Measurements from ENCODE around the gene MCAM.

Gene MCAM

DNA sequence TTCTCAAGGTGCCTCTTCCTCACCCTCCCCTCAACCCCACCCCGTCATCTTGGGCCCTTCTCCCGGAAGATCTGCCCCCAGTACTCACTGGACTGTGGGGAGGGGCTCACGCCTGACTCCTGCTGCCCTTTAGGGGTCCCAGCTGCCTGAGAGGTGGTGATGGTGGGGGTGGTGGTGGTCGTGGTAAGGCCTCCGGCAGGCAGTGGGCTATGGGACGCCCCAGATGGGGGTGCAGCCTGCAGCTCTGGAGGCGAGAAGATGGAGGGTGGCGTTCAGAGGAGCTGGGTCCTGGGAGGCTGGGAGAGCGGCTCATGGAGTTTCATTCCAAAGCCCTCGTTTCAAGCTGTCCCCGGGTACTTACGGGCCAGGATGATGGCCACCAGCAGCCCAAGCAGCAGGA lies 28.8 kb upstream of the MCAM start:
- no peak for DNase-seq

DNA sequence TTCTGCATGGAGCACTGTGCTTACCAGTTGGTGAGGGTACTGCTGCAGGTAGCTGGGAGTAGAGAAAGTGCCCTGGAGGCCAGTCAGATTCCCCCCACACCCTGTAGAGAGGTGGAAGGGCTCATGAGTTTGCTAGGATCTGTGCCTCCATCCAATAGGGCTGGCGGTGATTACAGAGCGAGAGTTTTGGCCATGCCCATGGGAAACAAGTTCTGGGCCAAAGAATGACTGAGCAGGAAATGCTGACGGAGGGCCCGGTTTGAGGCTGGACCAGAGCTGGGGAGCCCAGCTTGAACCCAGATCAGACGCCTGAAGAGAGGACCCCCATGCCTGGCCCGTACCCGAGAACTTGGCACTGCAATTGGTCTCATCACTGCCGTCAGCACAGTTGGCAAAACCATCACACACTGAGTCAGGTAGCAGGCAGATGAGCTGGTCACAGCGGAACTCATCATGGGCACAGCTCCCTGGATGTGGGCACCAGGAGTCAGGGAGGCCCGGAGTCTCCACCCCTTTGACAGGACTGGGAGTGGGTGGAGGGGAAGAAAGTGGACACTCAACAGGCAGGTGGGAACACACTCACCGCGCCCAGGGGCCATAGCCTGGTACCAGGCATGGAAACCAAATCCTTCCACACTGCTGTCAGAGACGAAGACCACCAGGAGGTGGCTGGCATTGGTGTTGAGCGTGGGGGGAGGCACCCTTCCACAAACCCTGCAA lies 27.5 kb upstream of the MCAM start:
- DNase-seq, result no peak

DNA sequence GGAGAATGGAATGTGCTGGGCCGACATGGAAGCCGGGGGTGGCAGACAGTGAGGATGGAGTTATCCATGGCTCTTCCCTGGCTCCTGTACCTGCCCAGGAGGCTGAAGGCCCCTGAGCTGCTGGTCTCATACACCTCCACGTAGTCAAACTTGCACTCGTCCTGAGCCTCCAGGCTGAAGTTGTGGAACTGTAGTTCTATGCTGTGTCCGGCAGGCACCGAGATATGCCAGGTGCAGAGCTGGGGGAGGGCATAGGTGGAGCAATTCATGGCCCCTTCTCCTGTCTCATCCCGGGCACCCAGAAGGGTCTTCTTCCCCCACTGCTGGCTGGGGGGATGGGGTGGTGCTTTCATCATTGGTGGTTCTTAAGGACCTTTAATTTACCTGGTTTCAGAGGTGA lies 26.8 kb upstream of the MCAM start:
- no peak for DNase-seq

DNA sequence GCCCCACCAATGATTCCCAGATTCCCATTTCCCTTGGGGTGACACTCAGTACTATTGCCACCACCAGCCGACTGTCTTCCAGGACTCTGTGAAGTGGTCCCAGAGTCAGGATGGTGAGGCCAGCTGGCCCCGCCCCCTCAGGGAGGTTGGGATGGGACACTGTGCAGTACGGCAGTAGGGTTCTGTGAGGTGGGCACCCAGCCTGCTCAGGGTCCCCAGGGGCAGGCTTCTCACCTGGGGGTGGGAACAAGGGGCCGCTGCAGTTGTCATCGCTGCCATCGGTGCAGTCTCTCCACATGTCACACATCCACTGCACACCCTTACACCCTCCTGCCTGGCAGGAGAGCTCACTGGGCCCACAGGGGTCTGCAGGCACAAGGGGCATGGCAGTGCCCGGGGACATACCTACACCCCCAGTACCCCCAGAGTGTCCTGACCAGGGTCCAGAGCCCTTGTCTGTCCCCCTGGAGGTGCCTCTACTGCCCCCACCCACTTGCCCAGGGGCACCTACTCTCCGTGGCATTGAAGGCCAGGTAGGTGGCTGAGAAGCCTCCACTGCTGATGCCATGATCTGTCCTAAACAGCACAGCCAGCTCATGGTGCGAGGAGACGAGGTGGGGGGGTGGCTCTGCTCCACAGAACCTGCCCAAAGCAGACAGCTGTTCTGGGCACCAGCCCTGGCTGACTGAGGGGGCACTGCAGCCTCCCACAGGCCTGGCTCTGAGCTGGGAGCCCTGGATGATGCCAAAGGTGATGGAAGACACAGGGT lies 25.6 kb upstream of the MCAM start:
- no peak for DNase-seq

DNA sequence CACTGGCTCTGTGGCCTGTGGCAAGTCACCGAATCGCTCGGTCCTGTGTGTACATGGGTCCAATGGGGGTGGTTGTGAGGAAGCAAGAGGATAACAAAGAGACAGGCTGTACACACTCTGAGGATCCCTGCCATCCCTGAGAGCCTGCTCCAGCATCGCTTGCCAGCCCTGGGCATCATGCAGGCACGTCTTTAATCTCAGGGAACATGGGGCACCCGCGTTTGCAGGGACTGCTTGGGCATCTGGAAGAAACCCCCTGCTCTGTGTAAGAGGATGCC lies 25.0 kb upstream of the MCAM start:
- DNase-seq, result no peak

DNA sequence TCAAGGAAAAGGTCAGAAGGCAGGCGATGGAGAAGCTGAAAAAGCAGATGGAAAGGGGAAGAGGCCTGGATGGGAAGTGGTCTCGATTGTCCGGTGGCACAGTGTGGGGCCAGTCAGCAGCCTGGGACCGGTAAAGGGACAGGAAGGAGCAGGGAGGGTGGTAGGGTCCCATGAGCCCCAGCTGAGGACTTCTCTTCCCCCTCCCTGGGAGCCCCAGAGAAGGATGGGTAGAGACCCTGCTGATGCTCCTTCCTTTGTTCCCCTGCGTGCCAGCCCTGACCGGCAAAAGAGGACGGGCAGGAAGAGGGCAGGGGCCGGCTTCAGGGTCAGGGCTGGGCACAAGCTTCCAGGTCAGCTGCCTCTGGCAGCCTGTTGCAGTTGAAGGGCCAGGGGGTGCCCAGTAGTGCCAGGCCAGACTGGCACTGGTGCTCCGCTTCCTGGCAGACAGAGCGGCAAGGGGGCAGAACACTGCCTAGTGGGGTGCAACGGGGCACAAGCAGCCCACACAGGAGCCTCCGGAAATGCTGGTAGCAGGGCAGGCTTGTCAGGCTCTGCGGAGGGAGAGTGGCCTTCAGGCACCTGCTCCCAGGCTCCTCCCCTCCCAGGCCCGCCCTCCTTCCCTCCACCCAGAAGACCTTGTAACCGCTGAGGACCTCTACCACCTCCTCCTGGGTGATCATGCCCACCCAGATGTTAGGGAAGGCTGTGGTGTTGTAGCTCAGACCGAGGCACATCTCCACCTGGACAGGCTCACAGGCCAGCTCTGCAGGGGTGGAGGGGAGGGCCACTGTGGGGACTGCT lies 24.5 kb upstream of the MCAM start:
- no peak for DNase-seq

DNA sequence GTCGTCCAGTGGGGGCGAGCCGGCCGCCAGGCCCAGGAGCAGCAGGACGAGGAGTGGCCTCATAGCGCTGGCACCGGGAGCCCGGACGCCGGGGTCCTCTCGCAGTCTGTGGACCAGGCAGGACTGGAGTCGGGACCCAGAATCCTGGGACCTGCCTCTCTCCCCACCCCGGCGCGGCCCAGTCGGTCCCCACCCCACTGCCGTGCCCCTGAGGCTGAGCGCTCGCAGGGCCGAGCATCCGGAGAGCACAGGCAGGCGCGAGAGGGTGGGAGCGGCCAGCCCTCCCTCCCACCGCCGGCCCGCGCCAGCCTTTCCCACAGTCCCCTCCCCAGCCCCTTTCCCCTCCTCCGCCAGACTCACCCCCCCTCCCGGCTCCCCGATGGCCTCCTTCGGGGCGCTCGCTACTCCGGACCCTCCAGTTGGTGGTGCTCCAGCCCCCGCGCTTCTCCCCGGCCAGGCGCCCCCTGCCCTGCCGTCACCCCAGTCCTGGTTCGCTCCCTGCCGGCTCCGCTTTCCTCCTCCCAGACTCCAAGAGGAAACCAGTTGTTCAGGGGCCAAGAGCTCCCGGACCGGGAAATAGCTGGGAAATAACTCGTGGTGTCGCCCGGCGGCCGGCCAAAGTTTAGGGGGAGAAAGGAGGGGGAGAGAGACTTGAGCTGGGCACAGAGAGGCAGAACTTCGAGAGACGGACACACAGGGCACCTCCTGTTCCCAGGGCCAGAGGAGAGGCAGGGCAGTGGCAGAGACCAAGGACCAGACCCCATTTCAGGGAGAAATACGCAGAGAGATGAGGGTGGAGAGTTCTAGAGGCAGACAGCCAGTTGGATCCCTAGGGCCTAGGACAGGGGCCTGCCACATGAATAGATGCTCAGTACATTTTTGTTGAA lies 23.6 kb upstream of the MCAM start, which contains the start of gene C1QTNF5:
Gene C1QTNF5 (minus strand): TSS at position 549 of the 887 bp plus-strand sequence. CDS start 486 bp downstream, at position 63.
- DNase-seq, result no peak

DNA sequence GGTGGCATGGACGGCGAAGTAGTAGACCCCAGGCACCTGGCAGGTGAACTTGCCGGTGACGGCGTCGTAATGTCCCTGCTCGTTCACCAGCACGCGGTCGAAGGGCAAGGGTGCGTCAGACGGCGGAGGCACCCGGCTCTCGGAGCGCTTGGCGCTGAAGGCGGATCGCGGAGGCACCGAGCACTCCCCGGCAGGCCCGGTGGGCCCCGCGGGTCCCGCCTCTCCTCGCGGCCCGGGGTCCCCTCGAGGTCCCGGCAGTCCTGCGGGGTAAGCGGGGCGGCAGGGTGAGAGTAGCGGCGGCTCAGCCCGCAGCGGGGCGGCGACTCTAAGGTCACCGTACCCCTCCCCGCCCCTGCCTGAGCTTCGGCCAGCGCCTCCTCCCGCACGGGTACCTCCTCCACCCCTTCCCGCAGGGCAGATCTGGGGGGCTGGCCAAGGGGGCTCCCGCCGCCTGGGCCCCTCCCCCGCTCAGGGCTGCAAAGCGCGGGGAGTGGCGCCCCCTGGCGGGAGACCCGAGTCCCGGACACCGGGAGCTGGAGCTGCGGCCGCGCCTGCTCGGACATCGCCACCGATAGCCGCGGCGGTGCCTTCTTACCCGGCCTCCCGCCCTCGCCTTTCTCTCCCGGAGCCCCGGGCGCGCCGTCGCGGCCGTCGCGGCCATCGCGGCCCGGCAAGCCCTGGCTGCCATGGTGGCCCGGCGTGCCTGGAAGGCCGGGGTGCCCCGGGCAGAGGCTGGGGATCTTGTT lies 22.8 kb upstream of the MCAM start:
- no peak for DNase-seq

DNA sequence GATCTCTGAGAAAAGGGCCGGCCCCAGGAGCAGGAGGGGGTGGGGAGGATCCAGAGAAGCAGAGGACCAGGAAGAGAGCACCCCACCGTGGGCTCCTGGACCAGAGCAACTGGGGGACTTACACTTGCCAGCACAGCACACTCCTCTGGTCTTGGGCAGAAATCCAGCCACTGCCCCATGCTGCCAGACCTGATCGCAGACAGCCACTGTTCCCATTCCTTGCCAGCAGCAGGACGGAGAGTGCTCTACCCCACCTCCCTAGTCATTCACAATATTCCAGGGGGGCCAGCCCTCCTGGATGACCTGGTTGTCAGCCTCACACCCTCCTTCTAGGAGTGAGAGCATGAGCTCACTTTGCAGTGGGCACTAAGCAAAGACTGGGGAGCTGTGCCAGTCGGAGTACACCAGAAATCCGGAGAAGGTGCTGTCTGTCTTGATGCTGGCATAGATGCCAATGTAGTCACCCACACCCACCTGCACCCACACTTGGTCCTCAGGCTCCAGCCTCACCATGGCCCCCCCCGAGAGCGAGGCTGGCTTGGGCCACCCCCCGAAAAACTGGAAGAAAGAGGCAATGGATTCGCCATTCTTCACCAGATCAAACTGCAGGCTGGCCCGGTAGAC lies 22.1 kb upstream of the MCAM start:
- no peak for DNase-seq

DNA sequence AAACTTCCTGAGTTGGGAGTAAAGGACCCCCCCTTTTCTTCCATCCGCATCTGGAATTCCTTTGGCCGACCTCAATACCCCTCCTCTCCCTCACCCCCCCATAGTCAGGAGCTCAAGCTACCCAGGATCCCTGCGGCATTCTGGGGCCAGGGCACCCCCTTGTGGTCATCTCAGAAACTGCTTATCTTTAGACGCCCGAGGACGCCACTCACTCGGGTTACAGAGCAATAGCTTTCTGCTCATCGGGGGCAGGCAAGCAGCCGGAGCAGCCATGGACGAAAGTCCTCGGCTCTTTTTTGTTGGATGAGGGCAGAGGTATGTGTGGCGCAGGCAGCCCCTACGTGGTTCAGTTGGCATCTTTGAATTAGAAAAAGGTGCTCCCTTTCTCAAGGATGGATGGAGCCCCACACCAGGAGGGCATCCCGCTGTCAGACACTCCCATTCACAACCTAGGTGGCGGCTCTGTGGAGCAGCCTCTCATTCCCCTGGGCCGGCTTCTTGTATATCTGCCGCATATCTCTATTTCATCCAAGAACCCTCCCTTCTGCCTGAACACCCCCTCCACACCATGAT lies 21.5 kb upstream of the MCAM start:
- DNase-seq, result peak; percentile 18

DNA sequence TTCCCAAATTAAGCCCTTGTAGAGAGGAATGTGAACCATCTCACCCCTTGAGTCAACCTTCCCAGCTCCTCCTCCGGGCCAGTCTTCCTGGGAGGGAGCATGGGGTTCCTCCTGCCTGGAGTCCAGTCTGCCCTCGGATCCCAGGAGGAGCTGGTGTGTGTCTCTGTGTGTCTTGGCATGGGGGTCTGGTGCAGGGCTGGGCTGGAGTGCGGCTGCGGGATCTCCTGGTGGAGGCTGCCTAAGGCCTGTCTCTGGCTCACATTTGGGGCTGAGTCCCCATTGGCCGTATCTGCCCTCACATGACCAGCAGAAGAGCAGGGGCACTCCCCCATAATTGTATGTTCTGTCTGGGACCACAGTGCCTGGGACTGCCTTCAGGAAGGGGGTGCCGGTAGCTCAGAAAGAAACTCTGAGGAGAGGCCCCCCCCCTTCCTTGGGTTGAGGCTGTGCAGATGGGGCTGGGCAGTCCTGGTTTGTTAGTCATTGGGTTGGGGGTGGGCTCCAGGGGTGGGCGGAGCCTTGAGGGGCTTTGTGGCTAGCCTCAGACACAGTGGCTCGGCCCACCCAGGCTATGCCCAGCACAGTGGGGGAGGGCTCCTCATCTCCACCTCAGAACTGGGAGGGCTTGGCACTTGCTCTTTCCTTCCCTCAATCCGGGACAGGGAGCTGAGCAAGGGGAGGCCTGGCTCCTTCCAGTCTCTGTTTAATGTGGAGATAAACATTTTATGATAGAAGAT lies 20.8 kb upstream of the MCAM start:
- no peak for DNase-seq

DNA sequence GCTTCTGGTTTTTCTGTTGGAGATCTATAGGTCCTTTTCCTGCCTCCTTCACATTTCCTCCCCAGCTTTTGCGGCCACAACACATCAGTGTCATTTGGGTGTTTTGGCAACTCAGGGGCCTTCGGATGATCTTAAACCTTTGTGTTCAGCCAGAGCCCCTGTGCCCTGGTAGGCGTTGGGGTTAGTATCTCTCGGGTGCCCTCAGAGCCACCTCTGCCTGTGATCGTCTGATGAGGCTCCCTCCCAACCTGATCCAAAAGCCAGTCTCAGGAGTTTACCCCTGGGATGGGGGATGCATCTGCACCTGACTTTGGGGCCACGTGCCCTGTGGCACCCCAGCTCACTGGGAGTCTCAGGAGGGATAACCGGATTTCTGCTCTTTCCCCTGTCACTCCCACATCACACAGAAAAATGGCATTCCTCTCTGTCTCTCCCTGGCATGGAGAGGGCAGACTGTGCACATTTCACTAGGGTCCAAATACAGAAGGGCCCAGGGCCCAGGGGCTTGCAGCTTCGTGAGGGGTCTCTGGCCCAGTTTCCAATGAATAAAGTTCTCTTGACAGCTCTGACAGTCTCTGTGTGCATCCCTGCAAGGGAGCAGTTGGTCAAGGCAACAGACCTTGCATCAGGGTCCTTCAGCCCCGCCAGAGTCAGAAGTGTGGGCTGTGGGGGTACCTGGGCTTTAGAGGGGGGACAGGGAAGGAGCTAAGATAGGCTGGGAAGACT lies 20.0 kb upstream of the MCAM start:
- no peak for DNase-seq

DNA sequence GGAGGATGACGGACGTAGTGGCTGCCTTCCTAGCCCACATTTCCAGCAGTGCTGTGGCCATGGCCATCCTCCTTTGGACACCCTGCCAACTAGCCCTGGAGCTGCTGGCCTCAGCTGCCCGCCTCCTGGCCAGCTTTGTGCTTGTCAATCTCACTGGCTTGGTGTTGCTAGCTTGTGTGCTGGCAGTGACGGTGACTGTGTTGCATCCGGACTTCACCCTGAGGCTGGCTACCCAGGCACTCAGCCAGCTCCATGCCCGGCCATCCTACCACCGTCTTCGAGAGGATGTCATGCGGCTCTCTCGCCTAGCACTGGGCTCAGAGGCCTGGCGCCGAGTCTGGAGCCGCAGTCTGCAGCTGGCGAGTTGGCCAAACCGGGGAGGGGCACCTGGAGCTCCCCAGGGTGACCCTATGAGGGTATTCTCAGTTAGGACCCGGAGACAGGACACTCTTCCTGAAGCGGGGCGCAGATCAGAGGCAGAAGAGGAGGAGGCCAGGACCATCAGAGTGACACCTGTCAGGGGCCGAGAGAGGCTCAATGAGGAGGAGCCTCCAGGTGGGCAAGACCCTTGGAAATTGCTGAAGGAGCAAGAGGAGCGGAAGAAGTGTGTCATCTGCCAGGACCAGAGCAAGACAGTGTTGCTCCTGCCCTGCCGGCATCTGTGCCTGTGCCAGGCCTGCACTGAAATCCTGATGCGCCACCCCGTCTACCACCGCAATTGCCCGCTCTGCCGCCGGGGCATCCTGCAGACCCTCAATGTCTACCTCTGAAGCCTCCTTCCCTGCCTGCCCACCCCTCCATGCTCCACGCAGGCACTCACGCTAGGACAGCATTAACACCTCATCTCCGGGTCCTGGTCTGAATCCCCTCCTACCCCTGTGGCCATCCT lies 19.0 kb upstream of the MCAM start:
- no peak for DNase-seq

DNA sequence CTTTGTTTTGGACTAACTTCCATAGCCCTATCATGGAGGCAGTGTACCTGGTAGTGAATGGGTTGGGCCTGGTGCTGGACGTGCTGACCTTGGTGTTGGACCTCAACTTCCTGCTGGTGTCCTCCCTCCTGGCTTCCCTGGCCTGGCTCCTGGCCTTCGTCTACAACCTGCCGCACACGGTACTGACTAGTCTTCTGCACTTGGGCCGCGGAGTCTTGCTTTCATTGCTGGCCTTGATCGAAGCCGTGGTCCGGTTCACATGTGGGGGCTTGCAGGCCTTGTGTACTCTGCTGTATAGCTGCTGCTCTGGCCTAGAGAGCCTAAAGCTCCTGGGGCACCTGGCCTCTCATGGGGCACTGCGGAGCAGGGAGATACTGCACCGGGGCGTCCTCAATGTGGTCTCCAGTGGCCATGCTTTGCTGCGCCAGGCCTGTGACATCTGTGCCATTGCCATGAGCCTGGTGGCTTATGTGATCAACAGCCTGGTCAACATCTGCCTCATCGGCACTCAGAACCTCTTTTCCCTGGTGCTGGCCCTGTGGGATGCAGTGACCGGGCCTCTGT lies 18.2 kb upstream of the MCAM start:
- DNase-seq, result no peak

DNA sequence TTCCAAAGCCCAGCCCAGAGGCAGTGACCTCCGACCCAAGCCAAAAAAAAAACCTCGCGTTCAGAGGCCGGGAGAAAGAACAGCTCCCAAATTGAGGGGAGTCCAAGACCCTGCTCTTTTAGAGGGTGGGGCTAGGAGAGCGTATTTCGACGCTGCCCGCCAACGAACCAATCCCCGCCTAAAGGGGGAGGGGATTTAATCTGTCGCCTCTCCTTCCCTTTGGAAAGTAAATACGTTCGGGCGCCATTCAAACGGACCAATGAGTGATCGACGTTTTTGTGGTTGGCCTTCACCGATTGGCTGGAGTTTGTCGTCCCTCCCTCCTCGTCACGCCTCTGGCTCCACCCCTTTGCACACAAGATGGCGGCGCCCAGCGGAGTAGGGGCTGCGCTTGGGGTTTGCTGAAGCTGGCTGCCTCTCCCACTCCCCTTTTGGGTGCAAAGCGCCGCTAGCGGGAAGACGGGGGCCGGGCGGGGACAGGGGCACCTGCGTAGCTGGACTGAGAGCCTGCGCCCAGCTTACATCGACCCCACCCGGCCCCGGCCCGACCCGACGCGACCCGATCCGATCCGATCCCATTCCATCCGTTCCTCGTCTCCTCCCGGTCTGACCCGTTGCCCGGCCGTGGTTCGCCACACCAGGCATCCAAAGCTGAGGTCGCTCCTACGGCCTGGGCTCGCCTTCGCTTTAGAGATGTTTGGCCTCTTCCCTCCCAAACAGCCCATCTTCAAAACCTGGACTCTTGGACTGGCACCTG lies 17.4 kb upstream of the MCAM start, which contains the start of gene RNF26:
Gene RNF26 (plus strand): TSS at position 354 of the 757 bp plus-strand sequence. CDS start 596 bp downstream, outside the sequence.
- peak; percentile 95 for DNase-seq

DNA sequence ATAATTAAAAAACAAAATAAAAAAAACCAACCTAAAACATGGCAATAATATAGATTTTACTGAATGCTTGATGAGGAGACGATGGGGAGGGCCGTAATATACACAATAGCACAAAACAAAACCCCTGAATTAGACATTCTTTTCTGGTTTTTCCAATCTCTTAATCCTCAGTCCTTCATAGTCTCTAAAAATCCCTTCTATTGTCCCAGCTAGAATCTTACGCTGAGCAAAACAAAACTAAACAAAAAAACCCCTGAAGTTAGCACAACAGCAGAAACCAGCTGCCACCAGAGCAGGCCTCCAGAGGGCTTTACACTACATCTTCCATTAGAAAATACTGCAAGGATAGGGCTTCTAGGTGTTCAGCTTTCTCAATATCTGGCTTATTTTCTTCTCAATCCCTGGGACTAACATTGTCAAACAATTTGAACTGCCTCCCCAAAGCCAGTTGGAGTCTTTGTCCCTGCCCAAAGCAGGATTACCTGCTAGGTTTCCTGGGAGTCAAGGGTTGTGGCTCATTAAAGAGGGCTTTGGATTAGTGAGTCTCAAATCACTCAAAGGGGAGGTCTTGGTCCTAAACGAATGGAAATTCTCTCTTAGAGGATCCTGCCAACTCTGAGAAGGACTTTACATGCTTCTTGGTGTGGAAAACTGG lies 15.3 kb upstream of the MCAM start:
- no peak for DNase-seq

DNA sequence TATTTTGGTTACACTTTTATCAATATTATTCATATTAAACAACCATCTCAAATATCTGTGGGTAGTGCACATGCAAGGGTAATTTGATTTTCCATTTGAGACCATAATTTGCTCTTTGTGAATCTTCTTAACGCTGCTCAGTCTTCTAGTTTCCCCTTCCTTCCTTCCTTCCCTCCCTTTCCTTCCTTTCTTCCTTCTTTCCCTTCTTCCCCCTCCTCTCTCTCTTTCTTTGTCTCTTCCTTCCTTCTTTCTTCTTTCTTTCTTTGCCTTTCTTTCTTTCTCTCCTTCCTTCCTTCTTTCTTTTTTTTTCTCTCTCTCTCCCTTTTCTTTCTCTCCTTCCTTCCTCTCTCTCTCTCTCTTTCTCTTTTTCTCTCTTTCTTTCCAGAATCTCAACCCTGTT lies 13.3 kb upstream of the MCAM start:
- DNase-seq, result no peak
